ENCODE measurements around the gene CDH4.

The CDH4 gene

GRCh38 chr20:61537239-61538182 lies 285.4 kb downstream of the CDH4 start:
- in situ Hi-C loops (cut with MboI; ENCODE audit: low sequenced_read_pairs, unreplicated experiment): no loop called here

DNA sequence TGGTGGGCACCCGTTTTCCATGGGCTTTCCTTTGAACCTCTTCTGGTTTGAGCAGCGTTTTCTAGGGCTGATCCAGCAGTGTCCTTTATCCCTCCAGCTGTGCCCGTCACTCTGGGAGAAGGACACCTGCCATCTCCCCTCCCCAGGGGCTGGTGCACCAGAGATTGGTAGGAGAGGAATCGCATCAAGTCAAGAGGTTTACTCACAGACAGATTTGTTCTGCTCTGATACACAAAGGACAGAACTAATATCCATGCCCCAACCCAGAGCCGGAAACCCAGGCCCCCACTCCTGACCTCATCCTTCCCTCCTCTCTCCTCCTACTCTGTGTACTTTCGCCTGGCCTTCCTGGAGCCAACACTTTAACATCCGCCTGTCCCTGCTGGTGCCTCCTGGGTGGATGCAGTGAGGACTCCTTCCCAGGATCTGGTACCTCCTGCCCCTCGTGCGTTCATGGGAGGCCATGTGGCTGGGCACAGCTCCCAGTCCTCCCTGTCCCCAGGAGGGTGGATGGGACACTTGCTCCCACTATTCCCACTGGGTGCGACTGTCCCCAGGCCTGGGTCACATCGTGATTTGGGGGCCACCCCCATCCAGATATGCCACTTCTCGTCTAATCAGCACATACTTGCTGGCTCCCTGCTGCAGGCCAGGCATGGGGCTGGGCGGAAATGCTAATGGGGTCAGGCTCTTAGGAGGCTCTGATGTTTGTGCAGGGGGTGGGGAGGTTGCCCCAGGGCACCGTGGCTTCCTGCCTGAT lies 286.3 kb downstream of the CDH4 start:
- DNase-seq (ENCODE audit: low spot score): no peak
- TF ChIP-seq, protein P1, sequence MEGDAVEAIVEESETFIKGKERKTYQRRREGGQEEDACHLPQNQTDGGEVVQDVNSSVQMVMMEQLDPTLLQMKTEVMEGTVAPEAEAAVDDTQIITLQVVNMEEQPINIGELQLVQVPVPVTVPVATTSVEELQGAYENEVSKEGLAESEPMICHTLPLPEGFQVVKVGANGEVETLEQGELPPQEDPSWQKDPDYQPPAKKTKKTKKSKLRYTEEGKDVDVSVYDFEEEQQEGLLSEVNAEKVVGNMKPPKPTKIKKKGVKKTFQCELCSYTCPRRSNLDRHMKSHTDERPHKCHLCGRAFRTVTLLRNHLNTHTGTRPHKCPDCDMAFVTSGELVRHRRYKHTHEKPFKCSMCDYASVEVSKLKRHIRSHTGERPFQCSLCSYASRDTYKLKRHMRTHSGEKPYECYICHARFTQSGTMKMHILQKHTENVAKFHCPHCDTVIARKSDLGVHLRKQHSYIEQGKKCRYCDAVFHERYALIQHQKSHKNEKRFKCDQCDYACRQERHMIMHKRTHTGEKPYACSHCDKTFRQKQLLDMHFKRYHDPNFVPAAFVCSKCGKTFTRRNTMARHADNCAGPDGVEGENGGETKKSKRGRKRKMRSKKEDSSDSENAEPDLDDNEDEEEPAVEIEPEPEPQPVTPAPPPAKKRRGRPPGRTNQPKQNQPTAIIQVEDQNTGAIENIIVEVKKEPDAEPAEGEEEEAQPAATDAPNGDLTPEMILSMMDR (IDR thresholded peaks at IDR 0.05; ENCODE audit: borderline replicate concordance, control extremely low read depth, extremely low read depth, insufficient read depth, missing control alignments): no peak
- in situ Hi-C loops (cut with MboI; ENCODE audit: low sequenced_read_pairs, unreplicated experiment): no loop called here

More at GRCh38 chr20:61537239-61538182, 285.4 kb downstream of the CDH4 start:
- TF ChIP-seq, protein P1 (IDR thresholded peaks at IDR 0.05; ENCODE audit: borderline replicate concordance, control extremely low read depth, extremely low read depth, insufficient read depth, missing control alignments): no peak
- no peak for DNase-seq (ENCODE audit: low spot score)

DNA sequence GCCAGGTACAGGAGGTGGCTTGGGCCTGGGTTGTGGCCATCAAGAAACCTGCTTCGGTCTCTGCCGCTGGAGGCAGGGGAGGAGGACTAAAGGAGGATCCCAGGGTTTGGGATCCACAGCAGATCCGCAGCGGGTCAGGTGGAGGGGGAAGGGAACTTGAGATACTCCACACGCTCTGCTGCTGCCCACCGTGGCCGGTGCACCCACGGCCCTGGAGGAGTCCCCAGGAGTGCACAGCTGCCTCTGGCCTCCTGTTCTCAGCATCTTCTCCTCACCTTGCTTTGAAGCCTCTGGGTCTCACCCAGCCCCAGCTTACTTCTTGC lies 286.8 kb downstream of the CDH4 start:
- TF ChIP-seq, protein P1 (IDR thresholded peaks at IDR 0.05; ENCODE audit: borderline replicate concordance, control extremely low read depth, extremely low read depth, insufficient read depth, missing control alignments): no peak
- no peak for DNase-seq (ENCODE audit: low spot score)
- in situ Hi-C loops (cut with MboI; ENCODE audit: low sequenced_read_pairs, unreplicated experiment): no loop called here

DNA sequence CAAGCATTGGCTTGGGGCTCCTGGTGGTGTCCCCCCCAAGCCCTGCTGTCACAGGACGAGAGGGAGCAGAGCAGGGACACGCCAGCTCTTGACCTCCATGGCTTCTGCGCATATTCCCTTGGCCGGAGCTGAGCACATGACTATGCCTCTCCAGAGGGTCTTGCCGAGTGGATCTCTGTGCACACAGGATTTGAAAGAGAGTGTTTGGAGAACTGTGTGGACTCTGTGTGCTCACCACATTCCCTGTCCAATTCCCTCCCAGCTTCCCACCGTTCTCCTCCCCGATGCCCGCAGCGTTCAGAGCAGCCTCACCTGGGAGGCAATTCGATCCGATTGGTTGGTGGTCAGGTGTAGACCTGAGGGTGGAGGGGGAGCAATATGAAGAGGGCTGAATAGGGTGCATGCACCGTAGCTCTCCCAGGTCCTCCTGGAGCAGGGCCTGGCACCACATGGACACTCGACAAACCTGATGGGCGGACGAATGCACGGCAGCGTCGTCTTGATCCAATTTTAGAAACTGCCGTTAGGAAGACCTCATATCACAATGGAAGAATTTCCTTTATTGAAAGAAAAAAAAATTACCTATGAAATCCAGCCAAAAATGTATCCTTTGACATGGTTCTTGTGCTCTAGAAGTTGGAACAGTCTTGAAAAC lies 287.8 kb downstream of the CDH4 start:
- in situ Hi-C loops (cut with MboI; ENCODE audit: low sequenced_read_pairs, unreplicated experiment): no loop called here
- TF ChIP-seq, protein P1 (IDR thresholded peaks at IDR 0.05; ENCODE audit: borderline replicate concordance, control extremely low read depth, extremely low read depth, insufficient read depth, missing control alignments): no peak
- no peak for DNase-seq (ENCODE audit: low spot score)

DNA sequence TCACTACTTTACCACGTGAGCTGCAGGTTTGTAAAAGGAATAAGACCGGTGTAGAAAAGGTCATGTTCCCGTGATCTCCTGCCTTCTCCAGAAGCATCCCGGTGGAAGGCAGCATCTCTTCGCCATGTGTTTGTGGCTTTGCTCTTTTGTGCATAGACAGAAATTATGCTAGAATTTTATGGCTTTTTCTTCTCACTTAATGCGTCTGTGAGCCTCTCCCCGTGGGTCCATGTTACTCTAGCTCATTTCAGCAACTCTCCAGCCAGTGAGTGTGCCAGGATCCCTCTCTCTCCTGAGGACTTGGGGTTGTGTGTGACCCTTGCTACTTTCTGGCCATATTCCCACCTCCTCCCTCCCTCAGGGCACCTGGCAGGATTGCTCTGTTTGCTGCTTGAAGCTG lies 289.5 kb downstream of the CDH4 start:
- in situ Hi-C loops (cut with MboI; ENCODE audit: low sequenced_read_pairs, unreplicated experiment): no loop called here
- TF ChIP-seq, protein P1 (IDR thresholded peaks at IDR 0.05; ENCODE audit: borderline replicate concordance, control extremely low read depth, extremely low read depth, insufficient read depth, missing control alignments): no peak
- DNase-seq (ENCODE audit: low spot score): no peak

DNA sequence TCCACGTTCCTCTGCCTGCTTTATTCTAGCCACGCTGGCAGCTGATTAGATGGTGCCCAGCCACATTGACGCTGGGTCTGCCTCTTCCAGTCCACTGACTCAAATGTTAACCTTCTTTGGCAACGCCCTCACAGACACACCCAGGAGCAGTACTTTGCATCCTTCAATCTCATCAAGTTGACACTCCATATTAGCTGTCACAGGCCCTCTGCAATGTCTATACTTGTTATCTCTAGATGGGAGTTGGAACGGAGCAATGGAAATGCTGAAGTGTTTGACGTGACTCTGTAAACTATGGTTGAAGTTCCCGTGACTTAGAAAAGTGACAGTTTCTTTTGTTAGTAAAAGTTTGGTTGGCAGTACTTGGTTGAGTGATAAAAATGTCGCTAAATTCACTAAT lies 291.0 kb downstream of the CDH4 start:
- DNase-seq (ENCODE audit: low spot score): no peak
- TF ChIP-seq, protein P1 (IDR thresholded peaks at IDR 0.05; ENCODE audit: borderline replicate concordance, control extremely low read depth, extremely low read depth, insufficient read depth, missing control alignments): no peak
- in situ Hi-C loops (cut with MboI; ENCODE audit: low sequenced_read_pairs, unreplicated experiment): no loop called here
